GM18519 (cell line): ENCODE results near the gene SHD.
"Not testable (repeated sequence)": the region's sequence is repeated elsewhere in the genome, so short reads cannot be mapped to it uniquely, and the experiment has no call there.

Experiments
- ATAC-seq: cut with Tn5 transposase; IDR thresholded peaks from one replicate; pipeline ENCODE4 v1.9.1; 2021; ENCODE audit warnings: mild to moderate bottlenecking, moderate library complexity; ENCODE audit not compliant: unreplicated experiment, low FRiP score

The SHD gene

DNA sequence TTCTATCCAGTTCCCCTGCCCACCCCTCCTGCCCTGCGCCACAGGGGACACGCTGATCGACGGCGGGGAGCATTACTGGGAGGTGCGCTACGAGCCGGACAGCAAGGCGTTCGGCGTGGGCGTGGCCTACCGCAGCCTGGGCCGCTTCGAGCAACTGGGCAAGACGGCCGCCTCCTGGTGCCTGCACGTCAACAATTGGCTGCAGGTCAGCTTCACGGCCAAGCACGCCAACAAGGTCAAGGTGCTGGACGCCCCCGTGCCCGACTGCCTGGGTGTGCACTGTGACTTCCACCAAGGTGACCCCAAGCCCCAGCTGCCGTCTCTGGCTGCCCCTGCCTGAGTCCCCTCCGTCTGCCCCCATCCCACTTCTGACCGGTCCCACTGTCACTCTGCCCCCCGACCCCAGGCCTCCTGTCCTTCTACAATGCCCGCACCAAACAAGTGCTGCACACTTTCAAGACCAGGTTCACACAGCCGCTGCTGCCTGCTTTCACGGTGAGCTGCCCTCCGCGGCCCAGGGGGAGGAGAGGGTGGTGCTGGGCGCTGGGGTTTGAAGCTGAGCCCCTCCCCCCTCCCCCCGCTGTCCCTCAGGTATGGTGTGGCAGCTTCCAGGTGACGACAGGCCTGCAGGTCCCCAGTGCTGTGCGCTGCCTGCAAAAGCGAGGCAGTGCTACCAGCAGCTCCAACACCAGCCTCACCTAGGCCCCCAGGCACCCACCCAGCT is 44.0 kb downstream of the SHD start:
- ATAC-seq = no peak

DNA sequence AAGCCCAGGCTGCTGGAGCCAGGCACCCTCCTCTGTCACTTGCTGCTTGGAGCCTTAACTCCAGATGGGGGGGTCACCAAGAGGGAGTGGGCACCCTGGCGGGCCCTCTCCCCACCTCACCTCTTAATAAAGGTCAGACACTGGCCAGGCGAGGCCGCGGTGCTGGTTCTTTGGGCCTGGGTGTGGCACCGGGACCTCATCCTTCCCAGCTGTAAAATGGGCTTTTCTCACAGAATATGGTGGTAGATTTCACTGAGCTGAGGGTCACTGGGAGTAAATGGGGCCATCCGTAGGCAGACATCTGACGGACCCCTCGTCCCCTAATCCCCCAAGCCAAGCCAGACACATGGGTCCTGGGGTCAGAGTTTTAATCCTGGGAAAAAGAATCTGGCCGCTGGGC is 44.6 kb downstream of the SHD start:
- no peak for ATAC-seq

DNA sequence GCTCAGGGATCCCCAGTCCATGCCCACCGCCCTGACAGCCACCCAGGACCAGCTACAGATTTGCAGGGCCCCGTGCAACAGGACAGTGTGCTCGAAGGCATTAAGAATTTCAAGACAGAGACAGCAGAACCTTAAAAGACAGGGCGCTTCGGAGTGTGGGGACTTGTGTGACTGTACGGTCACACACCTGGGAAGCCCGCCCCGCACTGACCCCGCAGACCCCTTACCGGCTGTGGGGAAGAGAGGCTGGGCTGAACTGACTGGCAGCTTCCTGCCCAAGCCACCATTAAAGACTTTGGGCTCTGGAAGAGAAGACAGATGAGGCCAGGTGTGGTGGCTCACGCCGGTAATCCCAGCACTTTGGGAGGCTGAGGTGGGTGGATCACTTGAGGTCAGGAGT is 45.2 kb downstream of the SHD start:
- no peak for ATAC-seq

DNA sequence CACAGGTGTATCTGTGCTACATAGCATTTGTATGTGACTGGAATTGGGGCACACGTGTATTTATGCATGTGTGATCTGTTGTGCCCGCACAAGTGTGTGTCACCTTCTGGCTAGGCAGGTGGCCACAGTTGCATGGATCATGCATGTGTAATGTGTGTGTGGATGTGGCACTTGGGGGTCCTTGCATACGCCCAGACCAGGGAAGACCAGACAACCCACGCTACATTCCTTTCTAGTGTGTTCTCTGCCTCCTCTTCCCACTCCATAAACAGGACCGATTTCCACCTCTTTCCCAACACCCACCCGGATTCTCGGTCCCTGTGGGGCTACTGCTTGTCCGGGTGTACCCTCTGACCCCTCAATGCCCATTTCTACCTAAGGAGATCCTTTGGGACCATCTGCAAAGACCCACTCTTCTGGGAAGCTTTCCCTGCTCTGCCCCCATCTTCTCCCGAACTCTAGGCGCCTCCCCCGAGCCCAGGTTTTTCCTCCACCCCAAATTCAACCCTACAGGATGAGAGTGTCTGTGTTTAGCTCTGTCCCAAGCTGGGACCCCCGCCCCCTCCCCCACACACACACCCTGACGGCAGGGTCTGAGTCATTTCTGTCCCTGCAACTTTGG is 47.3 kb downstream of the SHD start:
- no peak for ATAC-seq

DNA sequence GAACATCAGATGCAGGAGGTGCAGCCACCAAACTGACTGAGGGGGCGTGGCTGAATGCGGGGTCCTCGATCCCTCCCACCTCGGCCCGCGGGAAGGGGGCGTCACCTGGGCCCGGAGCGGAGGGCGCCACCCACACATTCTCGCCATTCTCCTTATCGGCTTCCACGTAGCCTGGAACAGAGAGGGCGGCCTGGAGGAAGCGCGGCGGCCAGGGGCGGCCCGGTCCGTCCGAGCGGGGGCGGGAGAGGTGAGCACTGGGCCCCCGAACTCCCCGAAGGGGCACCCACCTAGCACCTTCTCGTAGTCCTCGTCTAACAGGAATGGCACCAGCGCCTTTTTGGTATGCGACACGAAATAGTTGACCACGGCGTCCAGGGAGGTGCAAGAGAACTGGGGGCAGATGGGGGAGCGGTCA is 47.8 kb downstream of the SHD start:
- ATAC-seq = no peak

DNA sequence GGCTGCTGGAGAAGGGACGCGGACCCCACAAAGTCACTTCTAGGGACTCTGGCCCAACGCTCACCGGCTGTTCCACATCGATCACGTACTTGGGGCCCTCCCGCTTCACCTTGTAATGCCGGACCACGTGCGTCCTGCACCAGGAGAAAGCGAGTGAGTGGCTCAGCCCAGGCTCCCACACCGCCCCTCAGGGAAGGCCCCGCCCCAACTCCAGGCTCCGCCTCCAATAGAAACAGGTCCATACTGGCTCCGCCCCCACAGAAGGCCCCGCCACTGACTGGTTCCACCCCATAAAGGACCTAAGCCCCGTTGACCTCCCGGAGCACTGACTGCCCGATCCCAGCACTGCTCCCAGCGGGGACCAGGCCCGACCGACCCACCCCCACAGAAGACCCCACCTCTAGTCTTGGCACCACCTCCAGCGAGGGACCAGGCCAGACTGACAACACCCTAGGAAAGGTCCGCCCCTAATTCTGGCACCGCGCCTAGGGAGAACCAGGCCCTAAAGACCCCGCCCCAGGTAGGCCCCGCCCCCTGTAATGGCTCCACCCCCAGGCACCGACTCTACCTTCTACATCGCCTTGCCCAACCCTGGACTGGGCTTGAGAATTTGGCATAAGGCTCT is 48.3 kb downstream of the SHD start:
- ATAC-seq = no peak

DNA sequence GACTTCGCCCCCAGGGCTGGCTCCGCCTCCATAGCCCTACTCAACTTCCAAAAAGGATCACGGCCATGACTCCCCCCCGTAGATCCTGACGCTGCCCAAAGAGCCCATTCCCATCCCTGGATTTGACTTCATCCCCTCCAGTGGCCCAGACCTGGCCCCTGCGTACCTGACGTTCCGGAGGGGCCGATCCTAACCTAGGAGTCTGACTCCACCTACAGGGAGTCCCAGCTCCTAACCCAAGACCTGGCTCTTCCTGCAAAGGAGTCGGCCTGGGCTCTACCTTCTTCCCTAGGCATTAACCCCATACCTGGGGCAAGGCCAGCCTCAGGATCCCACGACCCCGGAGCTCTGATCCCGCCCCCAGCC is 48.8 kb downstream of the SHD start:
- no peak for ATAC-seq

DNA sequence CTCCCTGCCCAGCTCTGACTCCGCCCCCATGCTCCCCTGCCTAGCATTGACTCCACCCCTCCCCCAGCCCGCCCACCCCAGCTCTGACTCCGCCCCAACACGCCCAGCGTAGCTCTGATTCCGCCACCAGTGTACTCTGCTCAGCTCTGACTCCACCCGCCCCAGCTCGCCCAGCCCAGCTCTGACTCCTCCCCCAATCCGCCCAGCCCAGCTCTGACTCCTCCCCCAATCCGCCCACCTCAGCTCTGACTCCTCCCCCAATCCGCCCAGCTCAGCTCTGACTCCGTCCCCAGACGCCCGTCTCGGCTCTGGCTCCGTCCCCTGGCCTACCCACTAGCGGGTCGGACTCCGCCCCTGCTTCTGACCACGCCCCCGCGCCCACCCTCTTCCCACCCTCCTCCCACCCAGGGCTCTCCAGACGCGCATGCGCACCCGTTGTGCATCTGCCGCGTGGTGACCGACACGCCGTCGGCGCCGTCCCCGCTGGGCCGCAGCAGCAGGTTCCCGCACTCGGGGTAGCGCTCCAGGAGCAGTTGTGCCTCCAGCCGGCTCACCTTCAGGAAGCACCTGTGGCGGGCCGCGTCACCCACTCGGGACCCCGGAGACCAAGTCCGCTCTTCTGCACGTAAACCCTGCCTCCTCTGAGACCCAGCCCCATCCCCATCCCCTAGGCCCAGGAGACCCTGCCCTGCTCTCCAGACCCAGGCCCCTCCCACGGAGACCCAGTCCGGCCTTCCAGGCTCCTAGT is 49.4 kb downstream of the SHD start:
- ATAC-seq = peak; percentile 63

DNA sequence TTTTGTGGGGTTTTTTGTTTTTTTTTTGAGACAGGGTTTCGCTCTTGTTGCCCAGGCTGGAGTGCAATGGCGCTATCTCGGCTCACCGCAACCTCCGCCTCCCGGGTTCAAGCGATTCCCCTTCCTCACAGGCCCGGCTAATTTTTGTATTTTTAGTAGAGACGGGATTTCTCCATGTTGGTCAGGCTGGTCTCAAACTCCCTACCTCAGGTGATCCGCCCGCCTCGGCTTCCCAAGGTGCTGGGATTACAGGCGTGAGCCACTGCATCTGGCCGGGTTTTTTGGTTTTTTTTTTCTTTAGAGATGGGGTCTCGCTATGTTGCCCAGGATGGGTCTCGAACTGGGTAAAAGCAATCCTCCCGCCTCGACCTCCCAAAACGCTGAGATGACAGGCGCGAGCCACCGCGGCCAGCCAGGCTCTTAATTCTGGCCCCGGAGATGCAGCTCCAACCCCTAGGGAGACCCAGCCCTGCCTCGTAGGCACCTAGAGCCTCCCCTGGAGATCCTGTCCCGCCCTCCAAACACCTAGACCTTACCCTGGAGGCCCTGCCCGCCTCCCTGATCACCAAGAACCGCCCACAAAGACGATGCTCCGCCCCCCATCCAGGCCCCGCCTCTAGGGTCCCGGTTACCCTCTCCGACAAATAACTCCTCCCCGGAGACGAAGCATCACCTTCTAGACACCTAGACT is 50.1 kb downstream of the SHD start:
- not testable (repeated sequence) for ATAC-seq

DNA sequence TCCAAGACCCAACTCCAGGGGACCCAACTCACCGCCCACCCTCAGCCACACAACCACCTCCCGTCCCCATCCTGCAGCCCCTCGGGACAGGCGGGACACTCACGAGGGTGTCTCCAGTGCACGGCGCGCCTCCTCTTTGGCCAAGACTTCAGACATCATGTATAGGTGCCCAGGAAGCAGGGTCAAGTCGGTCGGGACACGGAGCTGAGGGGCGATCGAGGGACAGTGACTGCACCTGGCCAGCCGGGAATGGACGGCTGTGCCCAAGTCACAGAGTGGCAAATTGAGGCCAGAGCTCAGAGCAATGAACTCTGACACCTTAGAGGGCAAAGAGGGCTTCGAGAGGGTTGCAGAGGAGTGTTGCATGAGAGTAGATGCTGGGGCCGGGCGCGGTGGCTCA is 50.8 kb downstream of the SHD start:
- ATAC-seq = no peak

DNA sequence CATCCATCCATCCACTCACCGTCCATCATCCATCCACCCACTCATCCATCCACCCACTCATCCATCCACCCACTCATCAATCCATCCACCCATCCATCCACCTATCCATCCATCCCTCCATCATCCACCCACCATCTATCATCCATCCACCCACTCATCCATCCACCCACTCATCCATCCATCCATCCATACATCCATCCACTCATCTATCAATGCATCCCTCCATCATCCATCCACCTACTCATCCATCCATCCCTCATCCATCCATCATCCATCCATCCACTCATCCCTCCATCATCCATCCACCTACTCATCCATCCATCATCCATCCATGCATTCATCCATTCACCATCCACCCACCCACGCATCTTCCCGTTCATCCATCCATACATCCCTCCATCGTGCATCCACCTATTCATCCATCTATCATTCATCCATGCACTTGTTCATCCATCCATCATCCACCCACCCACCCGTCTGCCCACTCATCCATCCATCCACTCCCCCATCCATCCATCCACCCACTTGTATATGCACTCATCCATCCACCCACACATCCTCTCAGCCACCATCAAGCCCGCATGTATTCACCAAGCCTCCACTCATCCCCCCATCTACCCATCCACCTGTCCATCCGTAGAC is 56.0 kb downstream of the SHD start:
- ATAC-seq = no peak

DNA sequence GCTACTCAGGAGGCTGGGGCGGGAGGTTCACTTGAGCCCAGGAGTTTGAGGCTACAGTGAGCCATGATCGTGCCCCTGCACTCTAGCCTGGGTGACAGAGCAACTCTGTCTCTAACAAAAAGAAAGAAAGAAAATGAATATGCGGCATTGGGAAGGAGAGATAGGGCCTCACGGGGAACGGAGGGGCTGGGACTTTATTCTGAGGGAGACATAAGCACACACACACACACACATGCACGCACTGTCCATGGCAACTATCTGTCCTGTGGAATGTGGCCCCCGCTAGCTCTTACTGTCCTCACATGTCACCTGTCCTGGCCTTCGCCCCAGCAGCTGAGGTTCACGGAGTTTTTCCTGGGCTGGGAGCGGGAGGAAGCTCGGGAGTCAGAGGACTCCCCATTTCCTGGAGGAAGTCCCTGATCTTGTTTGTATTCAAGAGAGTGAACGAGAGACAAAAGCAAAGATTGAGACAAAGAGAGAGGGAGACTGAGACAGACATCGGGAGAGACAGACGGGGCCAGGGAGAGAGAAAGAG is 58.9 kb downstream of the SHD start:
- ATAC-seq = no peak

DNA sequence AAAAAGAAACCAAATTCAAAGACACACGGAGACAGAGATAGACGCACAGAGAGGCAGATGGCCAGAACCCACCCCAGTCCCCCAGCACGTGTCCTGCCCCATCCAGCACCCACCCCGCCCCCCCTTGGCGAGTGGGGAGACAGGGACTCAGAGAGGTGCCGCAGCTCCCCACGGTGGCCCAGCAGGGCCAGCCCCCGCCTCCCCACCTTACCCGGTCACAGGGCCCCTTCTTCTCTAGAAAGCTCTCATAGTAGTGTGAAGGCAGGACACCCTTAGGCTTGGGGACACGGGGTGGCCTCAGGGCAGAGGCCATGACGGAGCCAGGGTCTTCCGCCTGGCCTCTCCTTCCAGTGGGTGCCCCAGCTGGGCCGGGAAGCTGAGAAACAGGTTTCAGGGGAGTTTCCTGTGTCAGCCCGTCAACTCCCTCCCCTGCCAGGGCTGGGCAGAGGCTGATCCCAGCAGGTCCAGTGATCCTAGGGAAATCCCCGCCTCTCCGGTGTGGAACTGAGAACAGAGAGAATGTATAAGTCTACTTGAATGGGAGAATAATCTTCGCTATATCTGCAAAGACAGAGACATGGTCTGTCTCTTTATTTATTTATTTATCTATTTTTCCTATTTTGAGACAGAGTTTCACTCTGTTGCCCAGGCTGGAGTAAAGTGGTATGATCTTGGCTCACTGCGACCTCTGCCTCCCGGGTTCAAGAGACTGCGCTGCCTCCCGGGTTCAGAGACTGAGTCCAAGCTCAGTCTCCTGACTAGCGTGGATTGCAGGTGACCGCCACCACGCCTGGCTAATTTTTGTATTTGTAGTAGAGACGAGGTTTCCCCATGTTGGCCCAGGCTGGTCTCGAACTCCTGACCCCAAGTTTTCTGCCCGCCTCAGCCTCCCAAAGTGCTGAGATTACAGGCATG is 59.6 kb downstream of the SHD start, which contains the start of gene STAP2:
Gene STAP2, minus strand, starts transcription at position 387 of the 915 bp plus-strand sequence. Its CDS starts 74 bp downstream, at position 313.
- no peak for ATAC-seq
